C4-2B (cell line): ENCODE results near the gene SPTBN4.

Experiments
- H3K27ac ChIP-seq: fragments of 450-650 bp; 2 replicates; pipeline ENCODE4 v1.5.1; 2017
- ZFX ChIP-seq: fragments of 450-650 bp; IDR thresholded peaks from 2 replicates; pipeline ENCODE4 v1.6.1; 2017
- TF ChIP-seq, protein P1 (sequence below): fragments of 450-650 bp; conservative IDR thresholded peaks from 2 replicates; pipeline ENCODE4 v1.5.1; 2017; ENCODE audit warnings: mild to moderate bottlenecking

Gene SPTBN4

DNA sequence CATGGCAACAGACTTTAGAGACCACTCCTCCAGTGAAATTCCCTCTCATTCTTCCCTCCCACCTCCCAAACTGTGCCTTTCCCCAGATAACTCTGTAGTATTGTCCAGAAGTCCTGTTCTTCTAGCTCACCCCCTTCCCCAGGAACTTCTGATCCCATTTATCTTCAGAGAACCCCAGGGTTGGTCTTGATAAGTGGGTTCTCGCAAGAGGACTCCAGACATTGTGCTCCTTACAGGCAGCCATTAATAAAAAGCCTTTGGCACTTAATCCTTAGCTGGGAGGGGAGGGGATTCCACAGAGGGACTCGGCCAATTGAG lies 136.2 kb downstream of the SPTBN4 start:
- TF ChIP-seq ZFX, result no peak
- TF ChIP-seq, protein P1, sequence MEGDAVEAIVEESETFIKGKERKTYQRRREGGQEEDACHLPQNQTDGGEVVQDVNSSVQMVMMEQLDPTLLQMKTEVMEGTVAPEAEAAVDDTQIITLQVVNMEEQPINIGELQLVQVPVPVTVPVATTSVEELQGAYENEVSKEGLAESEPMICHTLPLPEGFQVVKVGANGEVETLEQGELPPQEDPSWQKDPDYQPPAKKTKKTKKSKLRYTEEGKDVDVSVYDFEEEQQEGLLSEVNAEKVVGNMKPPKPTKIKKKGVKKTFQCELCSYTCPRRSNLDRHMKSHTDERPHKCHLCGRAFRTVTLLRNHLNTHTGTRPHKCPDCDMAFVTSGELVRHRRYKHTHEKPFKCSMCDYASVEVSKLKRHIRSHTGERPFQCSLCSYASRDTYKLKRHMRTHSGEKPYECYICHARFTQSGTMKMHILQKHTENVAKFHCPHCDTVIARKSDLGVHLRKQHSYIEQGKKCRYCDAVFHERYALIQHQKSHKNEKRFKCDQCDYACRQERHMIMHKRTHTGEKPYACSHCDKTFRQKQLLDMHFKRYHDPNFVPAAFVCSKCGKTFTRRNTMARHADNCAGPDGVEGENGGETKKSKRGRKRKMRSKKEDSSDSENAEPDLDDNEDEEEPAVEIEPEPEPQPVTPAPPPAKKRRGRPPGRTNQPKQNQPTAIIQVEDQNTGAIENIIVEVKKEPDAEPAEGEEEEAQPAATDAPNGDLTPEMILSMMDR, result no peak
- H3K27ac ChIP-seq, result no peak overlapping the region

DNA sequence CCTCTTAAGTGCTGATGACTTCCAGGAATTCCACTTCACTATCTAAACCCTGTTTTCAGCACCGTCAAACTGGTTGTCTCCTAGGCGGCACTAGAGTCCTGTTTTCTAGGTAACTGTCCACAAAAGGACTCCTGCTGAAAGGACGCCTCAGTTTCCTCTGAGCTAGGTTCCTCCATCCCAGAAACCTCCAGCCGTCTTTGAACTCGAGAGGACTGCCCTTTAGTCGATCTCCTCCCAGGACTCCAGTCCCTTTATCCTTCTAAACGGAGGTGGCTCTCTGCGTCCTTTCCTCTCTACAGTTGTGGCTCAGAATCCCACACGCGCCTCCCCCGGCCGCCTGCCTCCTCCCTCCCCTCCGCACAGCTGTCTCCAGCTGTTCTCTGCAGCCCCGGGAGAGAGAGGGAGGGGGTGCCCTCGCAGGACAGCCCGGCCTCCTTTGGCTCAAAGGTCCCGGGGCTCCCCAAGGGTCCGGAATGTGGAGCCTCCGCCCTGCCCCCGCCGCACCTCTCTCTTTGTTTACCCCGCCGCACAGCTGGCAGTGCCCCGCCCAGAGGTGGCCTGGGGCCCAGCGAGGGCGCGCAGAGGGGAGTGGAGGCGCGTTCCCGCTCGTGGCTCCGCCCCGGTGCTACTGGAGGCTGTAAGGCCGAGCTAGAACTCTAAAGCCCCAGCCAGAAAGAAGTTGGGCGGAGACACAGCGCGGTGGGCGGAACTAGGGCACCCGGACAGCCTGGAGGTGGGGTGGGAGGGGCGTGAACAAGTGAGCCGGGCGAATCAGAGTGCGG lies 136.8 kb downstream of the SPTBN4 start:
- TF ChIP-seq, protein P1, result no peak
- no peak for TF ChIP-seq ZFX
- H3K27ac ChIP-seq, result no peak overlapping the region; the same call in 1 of the 2 replicates

DNA sequence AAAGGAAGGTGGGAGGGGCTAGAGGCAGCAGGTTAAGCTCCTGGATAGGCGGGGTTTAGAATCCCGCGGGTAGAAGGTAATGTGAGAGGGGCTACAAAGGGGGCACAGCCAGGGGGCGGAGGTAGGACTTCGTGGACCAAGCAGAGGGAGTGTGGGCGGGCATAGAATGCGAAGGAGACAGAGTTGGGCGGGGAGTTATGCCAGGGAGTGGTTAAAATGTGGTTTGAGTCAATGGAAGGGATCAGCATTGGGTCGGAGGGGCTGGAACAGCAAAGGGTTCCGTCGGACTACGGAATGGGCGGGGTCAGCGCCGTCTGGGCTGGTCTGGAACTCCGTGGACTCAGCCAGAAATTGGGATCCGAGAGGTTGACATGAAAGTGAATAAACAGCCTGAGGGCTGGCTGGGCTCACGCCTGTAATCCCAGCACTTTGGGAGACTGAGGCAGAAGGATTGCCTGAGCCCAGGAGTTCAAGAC lies 137.4 kb downstream of the SPTBN4 start:
- TF ChIP-seq ZFX, result no peak
- TF ChIP-seq, protein P1, result no peak
- peak overlapping the region; percentile 85 for H3K27ac ChIP-seq

DNA sequence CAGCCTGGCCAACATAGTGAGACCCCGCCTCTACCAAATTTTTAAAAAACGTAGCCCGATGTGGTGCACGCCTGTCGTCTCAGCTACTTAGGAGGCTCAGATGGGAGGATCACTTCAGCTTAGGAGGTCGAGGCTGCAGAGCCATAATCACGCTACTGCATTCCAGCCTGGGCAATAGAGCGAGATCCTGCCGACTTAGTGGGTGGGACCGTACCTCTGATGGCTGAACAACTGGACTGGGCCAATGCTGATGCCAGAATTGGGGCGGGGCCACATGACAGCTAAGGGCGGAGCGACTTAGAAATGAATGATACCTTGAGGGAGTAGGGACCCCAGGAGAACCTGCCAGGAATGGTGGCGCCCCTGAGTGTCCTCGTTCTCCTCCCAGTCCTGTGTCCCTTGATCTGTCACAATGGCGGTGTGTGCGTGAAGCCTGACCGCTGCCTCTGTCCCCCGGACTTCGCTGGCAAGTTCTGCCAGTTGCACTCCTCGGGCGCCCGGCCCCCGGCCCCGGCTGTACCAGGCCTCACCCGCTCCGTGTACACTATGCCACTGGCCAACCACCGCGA lies 137.9 kb downstream of the SPTBN4 start:
- H3K27ac ChIP-seq, result peak overlapping the region; percentile 85
- TF ChIP-seq, protein P1, result no peak
- no peak for TF ChIP-seq ZFX

- H3K27ac ChIP-seq, result peak overlapping the region; percentile 85
- TF ChIP-seq, protein P1, result no peak; the same call in 1 of the 2 replicates
- peak; percentile 28; the same call in 1 of the 2 replicates for TF ChIP-seq ZFX
Observed at GRCh38 chr19:40605216-40605971, 138.6 kb downstream of the SPTBN4 start.

DNA sequence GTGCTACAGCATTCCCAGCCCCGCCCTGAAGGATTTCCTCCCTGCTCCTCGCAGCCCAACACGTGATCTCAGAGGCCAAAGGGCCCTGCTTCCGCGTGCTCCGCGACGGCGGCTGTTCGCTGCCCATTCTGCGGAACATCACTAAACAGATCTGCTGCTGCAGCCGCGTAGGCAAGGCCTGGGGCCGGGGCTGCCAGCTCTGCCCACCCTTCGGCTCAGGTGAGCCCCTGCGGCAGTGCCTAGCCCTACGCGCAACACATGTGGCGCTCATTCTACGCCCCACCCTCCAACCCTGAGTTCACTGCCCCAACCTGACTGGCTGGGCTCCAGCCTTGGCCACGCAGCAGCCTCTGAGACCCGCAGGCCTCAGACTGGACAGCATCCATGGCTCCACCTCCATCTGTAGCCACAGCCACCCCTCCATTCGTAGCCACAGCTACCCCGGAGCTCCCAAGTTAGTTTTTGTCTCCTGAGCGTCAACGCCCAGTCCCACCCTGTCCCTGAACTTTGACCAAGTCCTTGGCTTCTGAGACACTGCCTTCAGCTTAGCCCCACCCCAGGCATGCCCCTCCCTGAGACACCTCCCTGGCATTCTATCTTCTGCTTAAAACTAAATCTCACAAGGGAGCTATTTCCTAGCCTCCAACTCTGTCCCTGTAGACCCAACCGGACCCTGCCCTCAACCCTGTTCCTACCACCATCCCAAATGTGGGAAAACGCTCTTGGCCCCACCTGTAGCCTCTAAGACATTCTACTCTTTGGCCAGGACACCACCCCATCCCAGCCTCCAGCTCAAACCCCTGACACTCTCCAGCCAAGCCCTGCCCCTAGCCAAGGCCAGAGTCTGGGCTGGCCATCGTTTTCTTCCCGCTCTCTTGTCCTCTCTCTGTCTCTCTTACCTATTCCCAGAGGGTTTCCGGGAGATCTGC lies 140.8 kb downstream of the SPTBN4 start:
- TF ChIP-seq, protein P1, result no peak
- no peak for TF ChIP-seq ZFX
- no peak overlapping the region for H3K27ac ChIP-seq
